ENCODE data around the gene ERICH6.

The ERICH6 gene

DNA sequence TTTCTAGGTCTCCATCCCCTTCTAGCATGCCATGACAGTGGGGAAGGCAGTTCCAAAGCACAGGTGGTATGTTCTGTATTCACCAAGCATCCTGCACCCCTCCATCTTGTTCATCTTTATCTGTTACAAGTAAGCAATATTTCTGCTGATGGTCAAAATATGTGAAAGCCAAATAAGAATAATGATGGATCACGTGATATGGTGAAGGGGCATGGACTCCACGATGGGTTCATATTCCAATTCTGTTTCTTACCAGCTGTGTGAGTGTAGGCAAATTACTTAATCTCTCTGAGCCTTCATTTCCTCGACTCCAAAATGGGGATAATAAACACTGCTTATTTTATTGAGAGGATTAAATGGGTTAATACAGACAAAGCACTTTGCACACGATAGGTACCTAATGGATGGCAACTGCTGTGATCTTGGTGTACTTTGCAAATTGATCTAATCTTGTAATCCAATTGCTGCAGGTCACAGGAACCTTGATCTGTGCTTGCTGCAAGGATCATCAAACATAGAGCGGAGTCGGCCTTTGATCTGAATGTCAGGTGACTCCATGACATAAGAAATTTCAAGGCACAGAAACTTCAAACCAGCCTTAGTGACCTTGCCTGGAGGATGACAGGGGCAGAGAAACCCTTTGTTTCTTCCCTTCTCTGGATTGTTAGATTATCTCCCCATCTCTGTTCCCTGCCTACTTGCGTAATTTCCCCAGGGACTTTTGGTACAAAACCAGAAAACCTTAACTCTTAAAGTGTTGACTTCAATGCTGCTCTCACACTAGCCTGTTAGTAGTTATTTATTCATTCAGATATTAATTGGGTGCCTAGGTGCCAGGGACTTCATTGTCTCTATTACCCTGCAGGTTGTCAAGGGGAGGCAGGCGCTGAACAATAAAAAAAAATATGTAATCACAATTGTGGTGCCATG lies 33.4 kb upstream of the ERICH6 start:
- DNase-seq: no peak

DNA sequence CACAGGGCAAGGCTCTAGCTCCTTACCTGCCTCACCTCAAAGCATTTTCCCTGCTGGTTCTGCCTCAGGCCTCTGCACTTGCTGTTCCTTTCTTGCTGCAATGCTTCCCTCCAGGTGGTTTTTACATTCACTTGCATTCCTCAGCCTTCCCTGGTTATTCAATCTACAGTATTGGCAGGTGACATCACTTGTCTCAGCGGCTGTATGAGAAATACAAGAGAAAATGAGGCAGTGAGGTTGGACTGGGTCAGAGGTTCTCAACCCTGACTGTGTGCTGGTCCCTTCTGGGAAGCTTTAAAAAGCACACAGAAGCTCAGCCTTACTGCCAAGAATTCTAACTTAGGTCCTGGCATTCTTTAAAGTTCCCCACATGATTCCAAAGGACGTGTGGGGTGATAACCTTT lies 32.6 kb upstream of the ERICH6 start:
- DNase-seq: no peak

DNA sequence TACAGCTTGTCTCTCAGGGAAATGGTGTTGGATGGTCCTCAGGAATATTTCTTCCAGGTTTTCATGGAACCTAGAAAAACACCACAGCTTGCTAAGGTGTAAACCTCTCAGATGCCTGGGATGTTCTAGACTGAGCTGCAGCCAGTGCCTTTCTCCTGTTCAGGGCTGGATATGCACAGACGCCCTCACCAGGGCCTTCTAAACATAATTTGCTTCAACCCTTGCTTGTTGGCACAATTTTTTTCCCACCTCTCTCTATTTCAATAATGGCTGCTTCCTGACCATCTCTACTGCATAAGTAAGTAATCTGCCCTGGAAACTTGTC lies 31.0 kb upstream of the ERICH6 start:
- no peak for DNase-seq

DNA sequence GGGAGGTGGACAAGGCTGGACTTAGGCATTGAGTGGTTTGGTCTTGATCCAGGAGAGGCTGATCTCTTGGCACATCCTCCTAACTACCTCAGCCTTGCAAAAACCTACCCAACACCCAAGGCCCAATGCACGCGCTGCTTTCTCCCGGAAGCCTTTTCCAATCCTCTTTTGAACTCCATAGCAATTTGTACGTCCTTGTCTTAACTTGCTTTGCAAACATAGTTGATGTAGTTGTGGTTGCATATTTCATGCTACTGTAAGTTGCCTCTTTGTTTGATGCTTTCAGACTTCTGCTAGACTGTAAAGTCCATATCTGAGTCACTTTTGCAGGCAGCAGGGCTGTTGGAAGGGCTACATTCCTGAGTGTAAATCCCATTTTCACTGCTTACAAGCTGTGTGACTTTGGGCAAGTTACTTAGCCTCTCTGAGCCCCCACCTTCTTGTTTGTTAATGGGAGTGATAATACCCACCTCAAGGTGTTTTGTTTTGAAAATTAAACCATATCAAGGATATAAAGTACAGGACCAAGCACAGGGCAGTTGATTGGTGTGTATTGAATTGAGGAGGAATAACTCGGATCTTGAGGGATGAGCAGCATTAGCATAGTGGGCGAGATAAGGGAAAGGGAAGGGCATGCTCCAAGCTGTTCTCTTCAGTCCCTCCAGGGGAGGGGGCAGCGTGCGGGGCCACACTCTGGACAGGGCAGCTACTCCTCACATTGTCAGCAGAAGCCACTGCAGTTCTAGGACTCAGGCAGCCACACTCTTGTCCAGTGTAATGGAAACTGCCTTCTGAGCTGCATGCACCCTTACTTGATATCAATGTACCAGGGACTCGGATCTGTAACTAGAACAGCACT lies 30.4 kb upstream of the ERICH6 start:
- DNase-seq: no peak

DNA sequence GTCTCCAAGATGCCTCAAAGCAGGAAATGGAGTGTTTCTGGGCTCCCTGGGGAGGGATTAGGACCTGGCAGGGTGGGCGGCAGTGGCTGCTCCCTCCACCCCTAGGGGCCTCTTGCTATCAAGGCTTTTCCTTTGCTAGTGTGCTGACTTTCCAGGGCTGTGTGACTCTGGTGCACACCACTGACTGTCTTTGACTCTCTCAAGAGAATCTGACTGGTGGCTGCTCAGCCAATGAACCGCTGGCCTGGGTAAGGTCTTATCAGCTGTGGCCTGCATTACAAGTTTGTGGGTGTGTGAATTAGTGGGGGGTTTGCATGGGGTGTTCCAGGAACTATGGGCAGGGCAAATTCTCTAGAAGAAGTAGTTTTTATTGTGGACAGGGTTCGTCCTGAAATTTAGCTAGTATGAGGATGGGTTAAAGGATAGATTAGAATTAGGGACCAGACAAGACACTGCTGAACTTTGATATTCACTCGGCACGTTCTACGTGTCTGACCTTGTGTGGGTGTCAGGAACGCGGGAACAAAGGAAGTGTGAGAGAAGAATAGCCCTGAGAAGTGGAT lies 29.7 kb upstream of the ERICH6 start:
- DNase-seq: no peak

DNA sequence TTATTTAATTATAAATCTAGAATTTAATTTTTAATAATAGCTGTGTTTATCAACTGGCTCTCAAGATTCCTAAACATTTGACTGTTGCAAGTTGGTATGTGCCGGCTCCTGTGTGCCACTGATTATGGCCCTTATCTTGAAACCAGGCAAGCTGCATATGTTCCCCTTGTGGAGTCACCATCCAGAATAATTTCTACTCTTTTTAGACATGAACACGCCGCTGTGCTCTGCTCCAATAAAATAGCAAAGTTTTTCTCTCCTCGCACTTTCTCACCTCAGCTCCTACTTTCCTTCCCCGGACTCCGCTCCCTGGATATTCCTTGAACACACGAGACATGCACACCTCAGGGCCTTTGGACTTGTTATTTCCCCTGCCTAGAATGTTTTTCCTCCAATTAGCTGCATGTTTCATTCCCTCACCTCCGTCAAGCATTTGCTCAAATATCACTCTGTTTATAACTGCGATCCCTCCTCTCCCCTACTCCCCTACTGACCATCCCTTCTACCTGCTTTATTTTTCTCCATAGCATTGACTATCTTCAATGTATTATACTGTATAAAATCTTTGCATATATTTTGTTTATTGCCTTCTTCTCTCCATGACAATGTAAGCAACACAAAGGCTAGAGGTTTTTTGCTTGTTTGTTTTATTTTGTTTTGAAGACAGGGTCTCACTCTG lies 26.1 kb upstream of the ERICH6 start:
- no peak for DNase-seq

DNA sequence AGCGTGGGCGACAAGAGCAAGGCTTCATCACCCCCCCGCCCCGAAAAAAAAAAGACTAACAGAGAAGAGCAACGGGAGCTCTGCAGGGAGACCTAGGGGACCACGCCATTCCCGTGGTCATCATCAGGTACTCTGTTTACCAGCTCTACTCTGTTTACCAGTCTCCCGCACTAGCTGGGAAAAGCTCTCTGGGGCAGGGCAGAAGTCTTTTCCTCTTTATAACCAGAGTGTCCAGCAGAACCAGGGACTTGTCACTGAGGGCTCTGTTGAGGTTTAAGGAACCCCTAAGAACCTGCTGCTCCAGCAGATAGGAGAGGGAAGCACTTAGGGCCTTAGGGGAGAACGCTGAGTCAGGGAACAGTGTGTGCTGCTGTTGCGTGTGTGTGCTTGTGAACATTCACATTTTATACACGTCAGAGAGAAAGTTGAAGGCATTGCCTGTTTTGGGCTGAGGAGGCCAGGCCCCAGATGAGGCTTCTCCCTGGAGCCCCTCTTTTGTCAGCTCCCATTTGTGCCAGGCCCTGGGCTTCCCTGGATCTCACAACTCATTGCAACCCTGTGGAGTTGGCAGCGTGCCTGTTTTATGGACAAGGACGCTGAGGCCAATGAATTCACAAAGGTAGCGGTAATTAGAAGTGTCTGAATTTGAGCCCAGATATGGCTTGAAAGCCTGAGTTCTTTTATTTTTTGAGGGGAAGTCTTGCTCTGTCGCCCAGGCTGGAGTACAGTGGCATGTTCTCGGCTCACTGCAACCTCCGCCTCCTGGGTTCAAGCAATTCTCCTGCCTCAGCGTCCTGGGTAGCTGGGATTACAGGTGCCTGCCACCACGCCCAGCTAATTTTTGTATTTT lies 24.2 kb upstream of the ERICH6 start:
- DNase-seq: no peak

DNA sequence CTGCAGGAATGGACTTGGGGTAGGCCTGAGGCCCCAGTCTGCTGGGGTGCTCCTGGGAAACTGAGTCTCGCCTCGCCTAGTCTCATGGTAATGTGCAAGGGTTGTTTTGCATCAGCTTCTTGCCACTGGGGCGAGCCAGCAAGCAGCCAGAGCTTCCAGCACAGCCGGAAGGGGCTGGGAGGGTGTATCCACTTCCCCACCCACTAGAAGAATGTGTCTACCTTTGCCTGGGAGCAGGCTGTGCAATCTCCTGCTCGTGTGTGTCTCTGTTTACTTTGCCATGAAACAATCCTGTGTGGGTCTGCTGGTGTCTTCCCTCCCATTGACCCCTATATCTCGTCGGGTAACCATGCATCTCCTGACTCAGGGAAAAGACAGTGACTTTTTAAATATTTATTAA lies 21.8 kb upstream of the ERICH6 start:
- no peak for DNase-seq

DNA sequence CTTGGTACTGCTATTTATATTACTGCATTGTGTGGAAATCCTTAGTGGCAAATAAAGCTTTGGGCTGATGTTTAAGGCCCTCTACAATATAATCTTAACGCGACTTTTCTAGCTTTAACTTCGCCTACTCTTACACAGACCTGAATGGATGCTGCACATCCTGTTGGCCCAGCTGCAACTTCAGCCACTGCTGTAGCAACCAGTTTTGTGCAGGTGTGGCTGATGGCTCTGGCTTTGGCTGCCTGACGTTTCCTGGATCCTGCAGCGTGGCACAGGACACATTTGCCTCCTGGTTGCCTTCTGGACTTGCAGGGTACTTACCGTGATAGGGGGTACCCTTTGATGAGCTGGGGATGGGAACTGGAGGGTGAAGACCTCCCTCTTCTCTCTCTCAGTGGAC lies 20.2 kb upstream of the ERICH6 start:
- peak; percentile 10 for DNase-seq

DNA sequence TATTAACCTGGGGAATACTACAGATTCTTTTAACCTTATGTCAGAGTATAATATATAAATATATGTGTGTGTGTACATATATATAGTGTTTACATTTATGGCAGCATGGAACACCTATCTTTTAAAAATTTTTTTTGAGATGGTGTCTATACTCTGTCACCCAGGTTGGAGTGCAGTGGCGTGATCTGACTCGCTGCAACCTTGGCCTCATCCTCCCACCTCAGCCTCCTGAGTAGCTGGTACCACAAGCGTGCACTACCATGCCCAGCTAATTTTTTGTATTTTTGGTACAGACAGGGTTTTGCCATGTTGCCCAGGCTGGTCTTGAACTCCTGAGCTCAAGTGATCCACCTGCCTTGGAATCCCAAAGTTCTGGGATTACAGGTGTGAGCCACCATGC lies 18.5 kb upstream of the ERICH6 start:
- DNase-seq: no peak

DNA sequence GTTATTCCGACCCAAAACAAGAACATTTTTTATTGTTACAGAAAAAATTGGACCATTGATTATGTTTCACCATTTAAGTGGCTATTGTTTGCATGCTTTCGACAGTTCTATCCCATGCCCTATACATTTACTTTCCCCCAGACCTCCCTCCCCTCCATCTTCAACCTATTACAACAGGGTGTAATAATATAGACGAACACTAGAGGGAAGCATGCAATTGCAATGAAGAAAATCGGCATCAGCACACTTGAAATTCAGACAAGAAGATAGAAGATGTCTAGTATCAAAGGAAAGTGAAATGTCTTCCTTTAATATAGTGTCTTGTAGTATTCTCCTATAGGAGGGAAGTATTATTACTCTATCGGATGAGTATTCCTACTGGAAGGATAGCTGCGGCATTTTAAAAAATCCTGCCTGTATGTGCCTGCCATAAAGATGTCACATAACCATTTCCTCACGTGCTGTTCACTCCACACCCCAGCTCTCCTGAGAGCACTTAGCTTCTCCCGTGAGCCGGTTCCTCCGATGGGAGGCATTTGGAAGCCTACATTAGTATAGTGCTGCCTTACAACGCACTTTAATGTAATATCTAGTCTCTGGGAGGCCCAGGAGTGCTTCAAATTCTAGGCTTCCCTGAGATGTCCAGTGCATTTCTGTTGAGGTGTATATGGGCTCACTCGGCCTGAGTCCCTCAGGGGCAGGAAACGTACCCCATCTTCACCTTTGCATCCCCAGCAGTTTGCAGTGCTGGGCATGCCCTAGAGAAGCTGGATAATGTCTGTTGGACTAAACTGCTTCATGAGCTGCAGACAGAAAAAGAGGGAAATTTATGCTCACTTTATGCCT lies 17.8 kb upstream of the ERICH6 start:
- peak; percentile 80 for DNase-seq

DNA sequence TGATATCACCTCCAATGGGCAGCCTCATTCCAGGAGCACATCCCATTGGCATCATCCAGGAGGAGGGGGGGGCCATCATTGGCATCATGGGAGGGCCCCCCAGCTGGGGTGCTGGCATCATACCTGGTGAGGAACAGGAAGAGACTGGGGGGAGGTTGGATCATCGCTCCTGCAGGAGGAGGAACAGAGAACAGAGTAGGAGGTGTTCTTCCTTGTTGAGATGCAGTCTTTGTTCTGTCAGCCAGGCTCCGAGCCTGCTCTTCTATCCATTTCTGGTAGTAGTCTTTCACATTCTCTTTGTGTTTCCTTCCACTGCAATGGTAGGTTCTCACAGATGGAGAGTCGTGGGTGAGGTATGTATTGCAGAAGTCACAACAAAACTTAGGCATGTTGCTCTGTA lies 16.7 kb upstream of the ERICH6 start:
- DNase-seq: no peak

DNA sequence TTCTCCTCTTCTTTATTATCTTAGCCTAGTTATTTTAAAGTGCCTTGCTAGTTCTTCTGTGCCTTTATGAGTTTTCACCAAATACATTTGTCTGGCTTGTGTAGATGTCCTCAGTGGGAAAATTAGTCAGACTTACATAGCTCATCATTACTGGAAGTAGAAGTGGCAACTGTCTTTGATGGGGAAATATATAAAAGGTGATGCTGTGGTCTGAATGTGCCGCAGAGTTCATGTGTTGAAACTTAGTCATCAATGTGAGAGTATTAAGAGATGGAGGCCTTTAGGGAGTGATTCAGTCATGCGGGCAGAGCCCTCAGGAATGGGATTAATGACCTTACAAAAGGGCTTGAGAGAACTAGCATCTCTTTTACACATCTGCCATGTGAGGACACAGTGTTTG lies 6.4 kb upstream of the ERICH6 start:
- no peak for DNase-seq

DNA sequence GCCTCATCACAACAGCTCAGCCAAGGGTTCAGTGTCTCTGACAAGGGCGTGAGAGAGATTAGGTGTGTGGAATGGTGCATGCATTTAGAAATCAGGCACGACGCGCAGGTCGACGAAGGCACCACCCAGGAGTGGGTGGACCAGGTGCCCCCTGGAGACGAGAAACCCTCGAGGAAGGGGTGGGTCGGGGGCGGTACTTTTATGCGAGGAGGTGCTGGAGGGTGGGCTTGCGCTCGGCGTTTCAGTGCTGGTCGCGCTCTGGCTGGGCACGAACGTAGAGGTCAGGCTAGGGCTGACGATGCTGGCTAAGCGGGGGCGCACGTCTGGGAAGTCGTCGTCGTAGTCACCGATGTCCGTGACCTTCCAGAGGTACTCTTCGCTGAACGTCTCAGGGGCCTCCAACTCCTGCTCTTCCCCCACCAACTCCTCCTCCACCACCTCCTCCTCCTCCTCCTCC lies 393 bp downstream of the ERICH6 start:
- peak; percentile 51 for DNase-seq

DNA sequence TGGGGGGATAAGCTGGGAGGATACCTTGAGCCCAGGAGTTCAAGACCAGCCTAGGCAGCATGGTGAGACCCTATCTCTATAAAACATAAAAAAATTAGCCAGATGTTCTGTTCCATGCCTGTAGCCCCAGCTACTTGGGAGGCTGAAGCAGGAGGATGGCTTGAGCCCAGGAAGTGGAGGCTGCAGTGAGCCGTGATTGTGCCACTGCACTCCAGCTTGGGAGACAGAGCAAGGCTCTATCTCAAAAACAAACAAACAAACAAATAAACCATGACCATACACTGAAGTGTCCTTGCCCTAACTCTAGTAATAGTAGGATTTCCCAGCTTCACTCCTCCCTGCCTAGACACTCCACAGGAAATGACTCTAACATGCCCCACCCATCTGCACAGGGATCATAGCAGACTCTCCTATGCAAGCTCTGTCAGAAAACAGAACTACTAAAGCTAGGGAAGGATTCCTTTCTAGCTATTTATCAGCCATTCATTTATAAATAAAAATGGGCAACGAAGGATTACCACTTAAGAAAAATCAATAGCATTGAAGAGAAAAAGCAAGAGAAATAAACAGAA lies 4.6 kb downstream of the ERICH6 start:
- no peak for DNase-seq

DNA sequence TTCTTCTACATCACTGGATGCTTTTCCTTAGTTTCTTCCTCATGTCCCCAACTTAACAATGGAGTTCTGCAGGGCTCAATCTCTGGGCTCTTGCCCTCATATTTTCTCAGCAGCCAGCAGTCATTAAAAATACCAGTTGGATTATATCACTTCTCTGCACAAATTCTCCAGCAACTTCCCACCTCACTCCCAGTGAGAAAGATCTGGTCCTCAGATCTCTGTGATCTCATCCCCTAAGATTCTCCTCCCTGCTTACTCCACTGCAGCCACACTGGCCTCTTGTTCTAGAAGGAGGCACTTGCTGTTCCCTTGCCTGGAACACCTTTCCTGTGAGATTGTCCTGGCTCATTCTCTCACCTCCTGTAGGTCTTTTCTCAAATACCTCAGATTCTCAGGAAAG lies 6.1 kb downstream of the ERICH6 start:
- DNase-seq: no peak

DNA sequence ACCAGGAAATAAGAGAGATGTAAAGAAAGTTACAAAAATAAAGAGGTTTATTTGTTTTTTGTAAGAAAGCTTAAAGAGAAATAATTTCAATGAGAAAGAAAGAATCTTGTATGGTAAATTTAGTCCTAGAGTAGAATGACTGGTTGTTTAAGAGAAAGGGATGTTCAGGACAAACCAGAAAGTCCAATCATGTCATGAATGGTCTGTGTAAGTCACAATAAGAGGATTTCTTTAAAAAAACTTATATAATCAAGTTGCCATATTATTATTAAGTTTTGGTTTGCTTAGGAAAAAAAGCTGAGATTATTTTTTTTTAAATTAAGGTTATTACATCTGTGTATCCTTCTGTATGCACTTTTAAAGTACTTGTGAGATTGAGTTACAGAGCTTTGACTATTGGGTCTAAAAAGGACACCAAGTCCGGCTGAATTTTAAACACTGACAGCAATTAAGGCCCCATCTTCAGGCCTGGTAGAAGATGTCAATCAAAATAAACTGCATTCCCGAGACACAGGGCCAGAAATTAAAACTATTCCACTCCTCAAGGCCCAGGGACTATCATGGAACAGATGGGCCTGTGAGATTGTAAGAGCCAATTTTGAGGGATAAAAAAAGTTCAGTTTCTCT lies 12.2 kb downstream of the ERICH6 start:
- no peak for DNase-seq

DNA sequence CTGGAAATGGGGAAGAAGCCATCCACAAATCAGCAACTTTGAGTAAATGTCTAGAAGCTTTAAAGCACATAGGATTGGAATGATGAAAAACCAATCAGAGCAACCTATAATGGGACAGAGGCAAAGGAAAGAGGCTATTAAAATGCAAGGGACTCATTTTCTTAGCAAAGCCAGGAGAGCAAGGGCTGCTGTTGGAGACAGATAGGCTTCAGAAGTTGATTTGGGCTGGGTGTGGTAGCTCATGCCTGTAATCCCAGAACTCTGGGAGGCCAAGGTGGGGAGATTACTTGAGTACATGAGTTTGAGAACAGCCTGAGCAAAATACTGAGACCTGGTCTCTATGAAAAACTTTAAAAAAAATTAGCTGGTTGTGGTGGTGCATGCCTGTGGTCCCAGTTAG lies 16.1 kb downstream of the ERICH6 start:
- DNase-seq: no peak

DNA sequence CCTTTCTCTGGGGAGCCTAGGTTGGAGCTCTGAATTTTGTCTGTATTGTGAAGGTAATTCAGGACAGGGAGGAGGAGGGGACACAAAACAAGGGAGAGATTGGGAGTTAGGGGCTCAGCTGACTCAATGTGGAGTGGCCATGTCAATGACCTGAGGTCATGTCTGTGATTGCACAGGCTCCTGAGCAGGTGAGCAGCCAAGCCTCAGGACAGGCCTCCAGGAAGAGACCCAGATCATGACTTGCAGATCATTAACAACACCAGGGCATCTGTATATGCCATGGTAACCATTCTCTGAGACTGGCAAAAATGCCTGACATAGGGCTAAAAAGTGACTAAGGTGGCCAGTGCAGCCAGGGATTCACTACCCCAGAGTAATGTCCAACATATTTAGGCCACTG lies 20.9 kb downstream of the ERICH6 start:
- DNase-seq: no peak

DNA sequence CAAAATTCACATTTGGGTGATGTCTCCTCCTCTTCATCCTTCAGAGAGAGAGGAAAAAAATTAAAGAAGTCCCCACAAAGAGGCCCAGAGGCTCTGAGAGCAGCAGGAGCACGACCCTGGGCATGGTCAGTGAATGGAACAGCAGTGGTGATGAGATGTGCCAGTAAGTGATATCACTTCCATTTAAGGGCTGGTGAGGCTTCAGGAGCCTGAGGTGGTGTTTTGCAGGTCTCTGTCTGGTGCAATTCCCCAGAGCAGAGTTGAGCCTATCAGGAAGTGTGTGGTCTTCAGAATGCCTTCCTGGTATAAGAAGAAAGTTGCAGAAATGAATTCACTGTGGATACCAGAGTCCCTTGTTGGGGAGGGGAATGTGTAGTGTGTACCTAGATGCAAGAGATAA lies 21.4 kb downstream of the ERICH6 start:
- no peak for DNase-seq

Measured in NCI-H510A treated with DMSO at 0.1 percent for 48 hours (cell line).